IMR-90 (cell line): Measurements from ENCODE around the gene EHMT1.

ENCODE experiments used
- CEBPB ChIP-seq: IDR thresholded peaks from 2 replicates; pipeline ENCODE4 v1.6.1; 2012; ENCODE audit warnings: low read depth, low read length, improper control_type of control experiment
- CTCF ChIP-seq: conservative IDR thresholded peaks from 2 replicates; pipeline ENCODE4 v1.5.1; 2012; ENCODE audit warnings: mild to moderate bottlenecking, low read depth, low read length, improper control_type of control experiment
- ELK1 ChIP-seq: fragments of 150-350 bp; IDR thresholded peaks from 2 replicates; pipeline ENCODE4 v1.6.1; 2016; ENCODE audit warnings: low read depth, mild to moderate bottlenecking, low read length, moderate library complexity, borderline replicate concordance
- MAZ ChIP-seq: IDR thresholded peaks from 2 replicates; pipeline ENCODE4 v1.6.1; 2012; ENCODE audit warnings: low read depth, mild to moderate bottlenecking, low read length, improper control_type of control experiment, moderate library complexity, borderline replicate concordance
- POLR2A ChIP-seq: IDR thresholded peaks from 2 replicates; pipeline ENCODE4 v1.6.1; 2012; ENCODE audit warnings: mild to moderate bottlenecking, low read depth, low read length
- RAD21 ChIP-seq: IDR thresholded peaks from 2 replicates; pipeline ENCODE4 v1.6.1; 2012; ENCODE audit warnings: low read length, improper control_type of control experiment
- SMC3 ChIP-seq: fragments of 150-350 bp; IDR thresholded peaks from 2 replicates; pipeline ENCODE4 v1.6.1; 2016; ENCODE audit warnings: low read depth, mild to moderate bottlenecking, antibody characterized with exemption, low read length, moderate library complexity
- USF2 ChIP-seq: fragments of 150-350 bp; IDR thresholded peaks from 2 replicates; pipeline ENCODE4 v1.6.1; 2017; ENCODE audit warnings: mild to moderate bottlenecking, antibody characterized with exemption, low read length, low read depth

GRCh38 chr9:137881591-137882505 lies 263.0 kb downstream of the EHMT1 start:
- TF ChIP-seq CTCF: no peak
- no peak for TF ChIP-seq POLR2A
- TF ChIP-seq MAZ: no peak
- no peak for TF ChIP-seq SMC3
- TF ChIP-seq CEBPB: no peak
- TF ChIP-seq RAD21: no peak
- TF ChIP-seq ELK1: no peak
- no peak for TF ChIP-seq USF2
